HG03354 (cell line): ENCODE measurements around the gene HS3ST5.
"Not testable (repeated sequence)": the region's sequence is repeated elsewhere in the genome, so short reads cannot be mapped to it uniquely, and the experiment has no call there.

Experiments used
- ATAC-seq: cut with Tn5 transposase; IDR thresholded peaks from one replicate; pipeline ENCODE4 v1.9.1; 2021; ENCODE audit warnings: mild to moderate bottlenecking; ENCODE audit not compliant: unreplicated experiment, poor library complexity, severe bottlenecking

HS3ST5 gene

GRCh38 chr6:114121913-114122662 is 220.7 kb downstream of the HS3ST5 start:
- no peak for ATAC-seq

GRCh38 chr6:114119056-114119455 is 223.8 kb downstream of the HS3ST5 start:
- ATAC-seq = no peak

- no peak for ATAC-seq
Measured at GRCh38 chr6:114115652-114116051, 227.2 kb downstream of the HS3ST5 start.

GRCh38 chr6:114108119-114109002 is 234.5 kb downstream of the HS3ST5 start:
- peak; percentile 83 for ATAC-seq

- ATAC-seq = no peak
Measured at GRCh38 chr6:114106020-114106419, 236.8 kb downstream of the HS3ST5 start.

- ATAC-seq = no peak
Measured at GRCh38 chr6:114101255-114101654, 241.6 kb downstream of the HS3ST5 start.

GRCh38 chr6:114100215-114100994 is 242.4 kb downstream of the HS3ST5 start:
- ATAC-seq = no peak

GRCh38 chr6:114096561-114097172 is 246.2 kb downstream of the HS3ST5 start:
- ATAC-seq = peak; percentile 76

GRCh38 chr6:114092943-114093342 is 249.9 kb downstream of the HS3ST5 start:
- no peak for ATAC-seq

GRCh38 chr6:114090626-114091025 is 252.2 kb downstream of the HS3ST5 start:
- ATAC-seq = no peak

- no peak for ATAC-seq
Measured at GRCh38 chr6:114087496-114087895, 255.3 kb downstream of the HS3ST5 start.

- ATAC-seq = no peak
Measured at GRCh38 chr6:114085211-114085610, 257.6 kb downstream of the HS3ST5 start.

- ATAC-seq = no peak
Measured at GRCh38 chr6:114084327-114084890, 258.4 kb downstream of the HS3ST5 start.

- ATAC-seq = no peak
Measured at GRCh38 chr6:114083251-114083650, 259.6 kb downstream of the HS3ST5 start.

- ATAC-seq = no peak
Measured at GRCh38 chr6:114081730-114082129, 261.1 kb downstream of the HS3ST5 start.

- ATAC-seq = no peak
Measured at GRCh38 chr6:114080891-114081510, 261.8 kb downstream of the HS3ST5 start.

GRCh38 chr6:114080410-114080809 is 262.4 kb downstream of the HS3ST5 start:
- not testable (repeated sequence) for ATAC-seq

GRCh38 chr6:114075777-114076176 is 267.0 kb downstream of the HS3ST5 start:
- no peak for ATAC-seq

GRCh38 chr6:114075300-114075699 is 267.5 kb downstream of the HS3ST5 start:
- ATAC-seq = no peak
